Activated CD8-positive, alpha-beta memory T cell treated with anti-CD3 and anti-CD28 coated beads, Interleukin-2, amount 10 ng/mL, durations not matched to agents 7 days and 5 days (primary cell): ENCODE results near the gene NAA80. TPM values are rescaled to one million over a fixed set of nuclear protein-coding genes. Genes with fewer than 3 reads are reported as not detected.
A peak's percentile ranks its signal among the peaks of the same experiment; 100 is the strongest.
"Not testable (repeated sequence)": the region's sequence is repeated elsewhere in the genome, so short reads cannot be mapped to it uniquely, and the experiment has no call there.

Experiments
- ATAC-seq: fragments of 150-1000 bp; cut with Tn5 transposase; one replicate; pipeline ENCODE4 v1.10.0; 2021; ENCODE audit warnings: moderate library complexity
- CTCF ChIA-PET: fragments of 350-600 bp; sonication (Branson Sonifier 250); formaldehyde crosslinking; loops from one replicate; lab custom pipeline; 2021; ENCODE audit warnings: antibody characterized with exemption; lab: Charles Lee
- DNase-seq: peaks from one replicate; pipeline ENCODE4 v3.0.0-alpha.2; 2020
- H3K27ac Mint-ChIP-seq: one replicate; pipeline ENCODE4 v1.8.0; 2021; ENCODE audit warnings: mild to moderate bottlenecking, mixed read lengths
- H3K27me3 Mint-ChIP-seq: one replicate; pipeline ENCODE4 v1.8.0; 2021; ENCODE audit warnings: mixed read lengths
- H3K36me3 Mint-ChIP-seq: one replicate; pipeline ENCODE4 v1.8.0; 2021; ENCODE audit warnings: mild to moderate bottlenecking, mixed read lengths
- H3K4me1 Mint-ChIP-seq: one replicate; pipeline ENCODE4 v1.8.0; 2021; ENCODE audit warnings: mixed read lengths
- H3K4me3 Mint-ChIP-seq: one replicate; pipeline ENCODE4 v1.8.0; 2021; ENCODE audit warnings: mild to moderate bottlenecking, moderate library complexity, mixed read lengths
- H3K9me3 Mint-ChIP-seq: one replicate; pipeline ENCODE4 v1.8.0; 2022; ENCODE audit warnings: low read depth, mixed read lengths
- total RNA-seq, 2 experiments: library from RNA; stranded (reverse); gene quantifications; one replicate each; pipeline ENCODE4 v1.2.3, GENCODE V29; 2021

Gene NAA80
- total RNA-seq, 2 experiments from 2014 or later, result 23.1 to 37.3 TPM

DNA sequence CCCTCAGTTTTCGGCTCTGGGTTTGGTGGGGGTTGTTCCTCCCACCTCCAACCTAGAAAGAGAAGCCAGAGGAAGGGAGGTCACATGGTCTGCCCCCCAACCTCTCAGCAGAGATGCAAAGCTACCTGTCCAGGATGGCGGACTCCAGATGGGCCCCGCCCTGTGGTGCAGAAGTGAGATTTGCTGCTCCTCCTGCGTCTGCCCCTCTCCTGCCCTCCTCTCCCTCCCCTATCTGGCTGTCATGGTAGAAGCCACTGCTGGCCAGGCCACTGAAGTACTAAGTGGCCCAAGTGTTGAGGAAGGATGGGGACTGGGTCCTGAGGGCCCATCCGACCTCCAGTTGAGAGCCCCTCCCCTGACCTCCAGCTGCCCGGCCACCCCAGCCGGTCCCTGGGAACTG lies 32.4 kb downstream of the NAA80 start:
- CTCF ChIA-PET, result interaction anchor here (1.0 to 7.4 kb wide), 4 partner anchors 25 to 72 kb away, joined by 4 to 58 read pairs (median 10); partner anchors contain the start of gene IFRD2
- ATAC-seq, result no peak
- Mint-ChIP-seq H3K27me3 (peaks cover 30% of the 10 kb centered on the region), H3K9me3 (no peaks in the 10 kb centered on the region), H3K4me1 (peaks cover 3% of the 10 kb centered on the region), H3K36me3 (no peaks in the 10 kb centered on the region), H3K27ac (no peak overlapping the region), H3K4me3 (no peak overlapping the region)
- DNase-seq, result no peak

- peaks cover 30% of the 10 kb centered on the region for H3K27me3 Mint-ChIP-seq
- no peaks in the 10 kb centered on the region for H3K9me3 Mint-ChIP-seq
- no peaks in the 10 kb centered on the region for H3K36me3 Mint-ChIP-seq
- no peak for ATAC-seq
- H3K4me1 Mint-ChIP-seq, result peaks cover 2% of the 10 kb centered on the region
- H3K4me3 Mint-ChIP-seq, result no peak overlapping the region
- CTCF ChIA-PET, result interaction anchor here (1.0 to 7.4 kb wide), 5 partner anchors 13 to 72 kb away, joined by 3 to 58 read pairs (median 5); partner anchors contain the start of genes IFRD2 and LSMEM2
- no peak for DNase-seq
- no peak overlapping the region for H3K27ac Mint-ChIP-seq
These were observed 33.2 kb downstream of the NAA80 start for GRCh38 chr3:50266017-50266416.

GRCh38 chr3:50265571-50265970 lies 33.6 kb downstream of the NAA80 start:
- peaks cover 2% of the 10 kb centered on the region for H3K4me1 Mint-ChIP-seq
- no peaks in the 10 kb centered on the region for H3K9me3 Mint-ChIP-seq
- ATAC-seq, result no peak
- no peak overlapping the region for H3K4me3 Mint-ChIP-seq
- CTCF ChIA-PET, result interaction anchor here (0.7 to 7.4 kb wide), 3 partner anchors 13 to 71 kb away, joined by 3 to 58 read pairs (median 3); partner anchors contain the start of gene LSMEM2
- no peaks in the 10 kb centered on the region for H3K36me3 Mint-ChIP-seq
- peaks cover 30% of the 10 kb centered on the region for H3K27me3 Mint-ChIP-seq
- no peak for DNase-seq
- H3K27ac Mint-ChIP-seq, result no peak overlapping the region

DNA sequence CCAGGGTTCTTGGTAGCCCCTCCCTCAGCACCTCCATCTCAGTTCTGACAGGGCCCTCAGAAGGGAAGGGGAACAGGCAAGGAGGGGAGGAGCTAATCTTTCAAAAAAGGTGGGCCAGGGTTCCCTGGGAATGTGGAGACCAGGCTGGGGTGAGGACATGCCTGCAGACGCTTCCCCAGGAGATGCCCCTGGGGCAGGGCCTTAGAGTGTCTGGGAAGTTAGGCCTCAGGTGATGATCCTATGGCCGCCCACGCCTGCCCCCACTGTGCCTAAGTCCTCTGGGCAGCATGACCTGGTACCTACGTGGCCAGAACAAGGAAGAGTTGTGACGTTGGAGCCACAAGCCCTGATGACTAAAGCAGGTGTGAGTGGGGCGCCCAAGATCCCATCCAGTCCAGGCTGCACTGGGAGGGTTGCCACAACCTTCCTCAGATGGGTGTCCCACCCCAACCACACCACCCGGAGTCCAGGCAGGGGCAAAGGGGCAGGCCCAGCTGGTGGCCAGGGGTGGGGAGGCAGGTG lies 34.2 kb downstream of the NAA80 start:
- Mint-ChIP-seq H3K4me1 (peaks cover 3% of the 10 kb centered on the region), H3K4me3 (no peak overlapping the region), H3K9me3 (no peaks in the 10 kb centered on the region), H3K27me3 (peaks cover 30% of the 10 kb centered on the region), H3K27ac (no peak overlapping the region), H3K36me3 (no peaks in the 10 kb centered on the region)
- DNase-seq (no peak), ATAC-seq (no peak)
- CTCF ChIA-PET, result interaction anchor here (0.7 to 2.4 kb wide), 4 partner anchors 10 to 39 kb away, joined by 3 to 14 read pairs (median 6); partner anchors contain the start of gene LSMEM2

GRCh38 chr3:50264383-50264963 lies 34.7 kb downstream of the NAA80 start:
- no peak for ATAC-seq
- CTCF ChIA-PET, result interaction anchor here (0.7 to 2.4 kb wide), 8 partner anchors 10 to 72 kb away, joined by 3 to 14 read pairs (median 5); no protein-coding TSS in a partner anchor
- H3K4me1 Mint-ChIP-seq, result peaks cover 7% of the 10 kb centered on the region
- H3K27ac Mint-ChIP-seq, result no peak overlapping the region
- no peak overlapping the region for H3K4me3 Mint-ChIP-seq
- peaks cover 30% of the 10 kb centered on the region for H3K27me3 Mint-ChIP-seq
- DNase-seq, result no peak
- H3K9me3 Mint-ChIP-seq, result no peaks in the 10 kb centered on the region
- H3K36me3 Mint-ChIP-seq, result no peaks in the 10 kb centered on the region

DNA sequence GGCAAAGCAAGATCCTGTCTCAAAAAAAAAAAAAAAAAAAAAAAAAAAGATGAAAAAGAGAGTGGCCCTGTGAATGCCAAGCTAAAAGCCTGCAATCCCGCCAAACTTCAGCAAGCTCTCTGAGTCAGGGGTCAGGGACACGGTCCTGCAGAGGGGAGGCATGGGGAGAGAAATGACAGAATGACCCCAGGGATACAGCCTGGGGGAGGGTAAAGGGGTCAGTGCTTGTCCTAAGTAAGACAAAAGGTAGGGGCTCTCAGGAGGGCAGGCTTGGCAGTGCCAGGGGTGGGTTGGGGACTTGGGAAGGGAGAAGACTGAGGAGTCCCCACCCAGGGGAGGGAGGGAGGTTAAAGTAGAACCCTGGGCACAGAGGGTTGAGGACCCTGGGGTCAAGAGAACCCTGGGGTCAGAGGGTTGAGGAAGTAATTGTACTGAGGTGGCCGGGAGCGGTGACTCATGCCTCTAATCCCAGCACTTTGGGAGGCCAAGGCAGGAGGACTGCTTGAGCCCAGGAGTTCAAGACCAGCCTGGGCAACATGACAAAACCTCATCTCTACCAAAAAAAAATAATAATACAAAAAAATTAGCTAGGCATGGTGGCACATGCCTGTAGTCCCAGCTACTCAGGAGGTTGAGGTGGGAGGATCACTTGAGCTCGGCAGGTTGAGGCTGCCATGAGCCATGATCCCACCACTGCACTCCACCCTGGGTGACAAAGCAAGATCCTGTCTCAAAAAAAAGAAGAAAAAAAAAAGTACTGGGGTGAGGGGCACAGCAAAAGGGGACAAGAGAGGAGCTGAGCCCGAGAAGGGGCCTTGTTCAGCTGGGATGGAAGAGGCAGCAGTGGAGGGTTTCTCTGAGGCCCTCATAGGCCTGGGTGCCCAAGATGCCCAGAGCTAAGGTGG lies 35.5 kb downstream of the NAA80 start:
- ATAC-seq, result no peak
- Mint-ChIP-seq H3K27me3 (peaks cover 28% of the 10 kb centered on the region), H3K4me3 (no peak overlapping the region), H3K36me3 (peaks cover 2% of the 10 kb centered on the region), H3K27ac (no peak overlapping the region), H3K4me1 (peaks cover 7% of the 10 kb centered on the region), H3K9me3 (no peaks in the 10 kb centered on the region)
- CTCF ChIA-PET, result interaction anchor here (0.7 to 2.4 kb wide), 9 partner anchors 8 to 701 kb away, joined by 3 to 14 read pairs (median 4); no protein-coding TSS in a partner anchor
- DNase-seq, result no peak

GRCh38 chr3:50262778-50263177 lies 36.4 kb downstream of the NAA80 start:
- ATAC-seq (no peak), DNase-seq (no peak)
- Mint-ChIP-seq H3K4me1 (peaks cover 7% of the 10 kb centered on the region), H3K27ac (no peak overlapping the region), H3K9me3 (no peaks in the 10 kb centered on the region), H3K4me3 (no peak overlapping the region), H3K27me3 (peaks cover 20% of the 10 kb centered on the region), H3K36me3 (peaks cover 9% of the 10 kb centered on the region)
- CTCF ChIA-PET, result interaction anchor here (0.7 to 2.4 kb wide), 8 partner anchors 9 to 700 kb away, joined by 3 to 14 read pairs (median 5); partner anchors contain the start of gene GNAI2

DNA sequence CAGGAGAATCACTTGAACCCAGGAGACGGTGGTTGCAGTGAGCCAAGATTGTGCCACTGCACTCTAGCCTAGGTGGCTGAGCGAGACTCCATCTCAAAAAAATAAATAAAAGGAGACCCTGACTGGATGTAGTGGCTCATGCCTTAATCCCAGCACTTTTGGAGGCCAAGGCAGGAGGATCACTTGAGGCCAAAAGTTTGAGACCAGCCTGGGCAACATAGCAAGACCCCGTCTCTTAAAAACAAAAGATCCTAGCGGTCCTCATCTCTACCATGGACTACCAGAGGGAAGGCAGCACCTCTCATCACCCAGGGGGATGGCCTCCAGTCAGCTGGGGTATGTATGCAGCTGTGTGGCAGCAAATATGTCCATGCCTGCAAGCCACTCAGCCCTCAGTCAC lies 37.0 kb downstream of the NAA80 start:
- not testable (repeated sequence) for H3K27ac Mint-ChIP-seq, H3K4me1 Mint-ChIP-seq, H3K9me3 Mint-ChIP-seq, H3K4me3 Mint-ChIP-seq, DNase-seq, ATAC-seq
- CTCF ChIA-PET, result interaction anchor here (1.3 to 4.3 kb wide), 3 partner anchors 9 to 27 kb away, joined by 3 to 33 read pairs (median 7); partner anchors contain the start of gene GNAI2
- Mint-ChIP-seq H3K27me3 (peaks cover 15% of the 10 kb centered on the region), H3K36me3 (peaks cover 15% of the 10 kb centered on the region)

- H3K36me3 Mint-ChIP-seq, result peaks cover 22% of the 10 kb centered on the region
- peaks cover 7% of the 10 kb centered on the region for H3K4me1 Mint-ChIP-seq
- peaks cover 8% of the 10 kb centered on the region for H3K27me3 Mint-ChIP-seq
- CTCF ChIA-PET, result interaction anchor here (0.9 to 4.3 kb wide), 9 partner anchors 10 to 75 kb away, joined by 3 to 63 read pairs (median 7); partner anchors contain the start of gene GNAI2
- H3K4me3 Mint-ChIP-seq, result no peak overlapping the region
- DNase-seq (no peak), ATAC-seq (no peak)
- H3K27ac Mint-ChIP-seq, result no peak overlapping the region
- H3K9me3 Mint-ChIP-seq, result no peaks in the 10 kb centered on the region
These were observed 37.7 kb downstream of the NAA80 start for GRCh38 chr3:50261505-50261904.

DNA sequence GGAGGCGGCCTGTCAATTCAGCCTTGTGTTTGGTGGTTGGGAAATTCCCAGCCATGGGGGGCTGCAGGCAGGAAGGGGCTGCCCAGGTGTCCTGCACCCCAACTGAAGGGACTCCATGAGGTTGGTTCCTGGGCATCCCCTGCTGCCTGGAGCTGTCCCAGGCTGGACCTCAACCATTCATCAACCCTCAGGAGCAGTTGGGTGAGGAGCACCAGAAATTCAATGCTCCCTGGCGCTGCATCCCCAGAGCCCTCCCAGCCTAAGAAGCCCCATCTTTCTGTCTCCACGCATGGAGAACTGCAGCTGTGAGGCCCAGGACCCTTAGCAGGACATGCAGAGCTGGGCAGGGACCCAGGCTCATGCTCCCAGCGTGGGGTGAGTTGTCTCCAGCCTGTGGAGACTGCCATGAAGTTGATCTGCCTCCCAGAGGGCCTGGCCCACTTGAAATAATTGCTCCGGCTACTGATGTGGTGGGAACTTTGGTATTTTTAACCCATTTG lies 38.2 kb downstream of the NAA80 start:
- CTCF ChIA-PET, result interaction anchor here (0.9 to 4.3 kb wide), 13 partner anchors 9 to 76 kb away, joined by 3 to 63 read pairs (median 7); no protein-coding TSS in a partner anchor
- H3K36me3 Mint-ChIP-seq, result peaks cover 27% of the 10 kb centered on the region
- no peaks in the 10 kb centered on the region for H3K9me3 Mint-ChIP-seq
- DNase-seq (no peak), ATAC-seq (no peak)
- peaks cover 7% of the 10 kb centered on the region for H3K4me1 Mint-ChIP-seq
- H3K27ac Mint-ChIP-seq, result no peak overlapping the region
- H3K27me3 Mint-ChIP-seq, result peaks cover 4% of the 10 kb centered on the region
- H3K4me3 Mint-ChIP-seq, result no peak overlapping the region

DNA sequence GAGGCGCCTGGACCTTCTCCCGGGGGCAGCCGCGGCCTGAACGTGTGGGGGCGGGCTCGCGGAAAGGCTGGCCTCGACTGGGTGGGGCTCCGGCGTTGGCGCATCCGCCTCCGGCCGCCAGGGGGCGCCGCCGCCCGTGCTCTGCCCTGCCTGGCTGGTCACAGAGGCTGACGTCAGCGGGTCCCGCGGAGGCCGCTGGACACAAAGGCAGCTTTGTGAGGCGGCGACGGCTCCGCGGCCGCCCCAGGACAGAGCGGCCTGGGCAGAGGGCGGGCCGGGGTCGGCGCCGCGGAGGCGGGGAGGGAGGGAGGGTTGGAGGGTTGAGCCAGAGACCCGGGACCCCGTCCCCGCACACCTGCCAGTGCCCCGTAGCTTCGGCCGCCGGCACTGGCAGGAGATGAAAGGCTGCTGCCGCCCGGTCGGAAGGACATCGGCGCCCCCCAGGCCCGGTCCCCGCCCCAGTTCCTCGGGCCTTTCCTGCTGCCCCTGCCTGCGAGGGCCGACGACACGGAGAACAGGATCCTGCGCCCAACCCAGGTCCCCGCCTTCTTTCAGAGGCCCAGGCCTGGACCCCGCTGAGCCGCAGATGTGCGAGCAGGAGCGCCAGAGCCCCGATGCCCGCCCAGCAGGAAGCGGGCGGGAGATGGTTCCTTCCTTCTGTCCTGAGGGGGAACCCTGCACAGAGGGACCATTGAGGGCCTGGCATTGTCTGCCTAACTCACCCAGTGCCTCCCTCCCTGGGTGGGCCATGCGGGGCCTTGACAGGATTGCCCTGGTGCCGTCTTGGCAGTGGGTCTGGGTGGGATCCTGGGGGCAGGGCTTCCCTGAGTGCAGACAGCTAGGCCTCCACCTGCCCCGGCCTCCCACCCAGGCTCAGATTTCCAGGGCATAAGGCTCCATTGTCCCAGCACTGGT lies 38.9 kb downstream of the NAA80 start:
- Mint-ChIP-seq H3K4me1 (peaks cover 7% of the 10 kb centered on the region), H3K36me3 (peaks cover 29% of the 10 kb centered on the region), H3K27me3 (no peaks in the 10 kb centered on the region), H3K27ac (peak overlapping the region; percentile 32), H3K4me3 (peak overlapping the region; percentile 47), H3K9me3 (no peaks in the 10 kb centered on the region)
- DNase-seq (peak; percentile 91), ATAC-seq (peak; percentile 97)
- CTCF ChIA-PET, result interaction anchor here (0.6 to 6.6 kb wide), 28 partner anchors 9 to 325 kb away, joined by 3 to 72 read pairs (median 6); partner anchors contain the start of genes GNAI2, GNAT1, HYAL3 and NAA80
